Prostate gland (tissue), 2 donors: ENCODE measurements around the gene FAM72B.
"Not testable (repeated sequence)": the region's sequence is repeated elsewhere in the genome, so short reads cannot be mapped to it uniquely, and the experiment has no call there.

Experiments
- POLR2A ChIP-seq: fragments of 450-650 bp; IDR thresholded peaks from one replicate; pipeline ENCODE4 v1.6.1; 2016; ENCODE audit warnings: antibody characterized with exemption, mild to moderate bottlenecking
- POLR2AphosphoS5 ChIP-seq: sonication (generic); formaldehyde crosslinking; IDR thresholded peaks from one replicate; pipeline ENCODE4 v1.6.1; 2017; ENCODE audit warnings: antibody characterized with exemption
- TF ChIP-seq, protein P1 (sequence below), 4 experiments: fragments of 200-600 bp in 2 of 4; fragments of 450-650 bp in 2 of 4; sonication (generic) in 2 of 4; IDR thresholded peaks; 1 replicate in 3 of 4; 2 replicates in 1 of 4; pipeline ENCODE4 v1.5.1; 2016 to 2019; ENCODE audit warnings: antibody characterized with exemption in 4 of 4, mild to moderate bottlenecking in 2 of 4, moderate library complexity in 2 of 4

DNA sequence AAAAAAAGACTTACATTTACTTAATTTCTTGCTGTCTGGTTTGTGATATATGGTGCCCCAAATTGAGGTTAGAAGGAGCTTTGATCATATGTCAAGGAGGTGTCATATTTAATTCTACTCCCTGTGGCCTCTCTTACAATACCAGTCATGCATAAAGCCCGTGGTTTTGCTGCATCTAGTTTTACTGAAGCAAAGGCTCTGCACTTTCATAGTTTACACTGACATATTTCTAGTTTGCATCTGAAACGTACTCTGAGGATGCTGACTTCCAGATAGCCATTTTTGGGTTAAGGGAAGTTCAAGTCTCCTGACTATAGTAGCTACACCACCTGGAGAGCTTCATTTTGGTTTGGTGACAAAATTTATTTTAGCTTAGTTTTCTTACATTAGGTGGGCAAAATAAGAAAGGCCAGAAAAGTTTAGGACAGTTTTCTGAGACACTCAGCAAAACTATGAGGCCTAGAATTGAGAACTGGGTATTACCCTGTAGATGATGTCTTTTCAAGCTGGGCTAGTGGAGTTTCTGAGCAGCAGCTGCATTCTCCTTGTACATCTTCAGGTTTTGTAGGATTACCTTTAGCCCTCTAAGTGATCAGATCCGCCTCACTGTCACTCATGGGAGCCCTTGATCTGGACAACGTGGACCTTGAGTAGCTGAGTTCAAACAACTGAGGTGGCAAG lies 48.4 kb upstream of the FAM72B start:
- TF ChIP-seq POLR2A, POLR2AphosphoS5: not testable (repeated sequence)
- TF ChIP-seq, protein P1, sequence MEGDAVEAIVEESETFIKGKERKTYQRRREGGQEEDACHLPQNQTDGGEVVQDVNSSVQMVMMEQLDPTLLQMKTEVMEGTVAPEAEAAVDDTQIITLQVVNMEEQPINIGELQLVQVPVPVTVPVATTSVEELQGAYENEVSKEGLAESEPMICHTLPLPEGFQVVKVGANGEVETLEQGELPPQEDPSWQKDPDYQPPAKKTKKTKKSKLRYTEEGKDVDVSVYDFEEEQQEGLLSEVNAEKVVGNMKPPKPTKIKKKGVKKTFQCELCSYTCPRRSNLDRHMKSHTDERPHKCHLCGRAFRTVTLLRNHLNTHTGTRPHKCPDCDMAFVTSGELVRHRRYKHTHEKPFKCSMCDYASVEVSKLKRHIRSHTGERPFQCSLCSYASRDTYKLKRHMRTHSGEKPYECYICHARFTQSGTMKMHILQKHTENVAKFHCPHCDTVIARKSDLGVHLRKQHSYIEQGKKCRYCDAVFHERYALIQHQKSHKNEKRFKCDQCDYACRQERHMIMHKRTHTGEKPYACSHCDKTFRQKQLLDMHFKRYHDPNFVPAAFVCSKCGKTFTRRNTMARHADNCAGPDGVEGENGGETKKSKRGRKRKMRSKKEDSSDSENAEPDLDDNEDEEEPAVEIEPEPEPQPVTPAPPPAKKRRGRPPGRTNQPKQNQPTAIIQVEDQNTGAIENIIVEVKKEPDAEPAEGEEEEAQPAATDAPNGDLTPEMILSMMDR (IDR thresholded peaks at IDR 0.05) = not testable (repeated sequence)
